CD14-positive monocyte (primary cell): Measurements from ENCODE around the gene TNFRSF1A. TPM values are rescaled to one million over a fixed set of nuclear protein-coding genes. Genes with fewer than 3 reads are reported as not detected.

Experiments
- DNase-seq, 3 donors: peaks; one replicate each; pipeline ENCODE4 v3.0.0-alpha.2; 2011 to 2022
- H2AFZ ChIP-seq: 2 replicates; pipeline ENCODE4 v1.6.0; 2012; ENCODE audit warnings: mild to moderate bottlenecking, low read depth, low read length, inconsistent platforms; ENCODE audit not compliant: insufficient read depth, poor library complexity, severe bottlenecking
- H3K27ac ChIP-seq, 2 donors: 1 replicate in 1 of 2; 2 replicates in 1 of 2; pipeline ENCODE4 v1.5.1; 2012 to 2013; ENCODE audit warnings: low read length in 2 of 2, control low read depth in 1 of 2, inconsistent platforms in 1 of 2, low read depth in 1 of 2, mild to moderate bottlenecking in 1 of 2
- H3K27me3 ChIP-seq, 2 donors: one replicate each; pipeline versions ENCODE4 v1.6.0 to v1.6.1; 2011 to 2013; ENCODE audit warnings: low read length in 2 of 2; ENCODE audit not compliant: control insufficient read depth in 2 of 2, insufficient read depth in 2 of 2
- H3K36me3 ChIP-seq, 2 donors: replicated peaks in 1 of 2; 1 replicate in 1 of 2; 2 replicates in 1 of 2; pipeline versions ENCODE4 v1.5.1 to v1.6.1; 2012 to 2013; ENCODE audit warnings: low read length in 2 of 2, control low read depth in 1 of 2, inconsistent platforms in 1 of 2, mild to moderate bottlenecking in 1 of 2; ENCODE audit not compliant: insufficient read depth in 2 of 2, control insufficient read depth in 1 of 2
- H3K4me1 ChIP-seq, 2 donors: 1 replicate in 1 of 2; 2 replicates in 1 of 2; pipeline versions ENCODE4 v1.5.1 to v1.6.1; 2012 to 2013; ENCODE audit warnings: low read length in 2 of 2, control low read depth in 1 of 2, inconsistent platforms in 1 of 2, mild to moderate bottlenecking in 1 of 2, moderate library complexity in 1 of 2; ENCODE audit not compliant: insufficient read depth in 2 of 2, control insufficient read depth in 1 of 2
- H3K4me2 ChIP-seq: replicated peaks from 2 replicates; pipeline ENCODE3; 2012; ENCODE audit warnings: low read length, moderate library complexity, mild to moderate bottlenecking; ENCODE audit not compliant: poor library complexity, severe bottlenecking; ENCODE audit errors: extremely low read depth
- H3K4me3 ChIP-seq, 3 experiments: fragments of 200-600 bp in 1 of 3; sonication (generic) in 1 of 3; replicated peaks in 1 of 3; 1 replicate in 2 of 3; 2 replicates in 1 of 3; pipeline ENCODE4 v1.5.1; 2011 to 2013; ENCODE audit warnings: low read length in 3 of 3, mild to moderate bottlenecking in 3 of 3, control low read depth in 2 of 3, low read depth in 2 of 3, inconsistent platforms in 1 of 3, moderate library complexity in 1 of 3
- H3K79me2 ChIP-seq: 2 replicates; pipeline ENCODE4 v1.6.0; 2012; ENCODE audit warnings: mild to moderate bottlenecking, control low read depth, inconsistent platforms, low read length, moderate library complexity; ENCODE audit not compliant: insufficient read depth
- H3K9ac ChIP-seq: 2 replicates; pipeline ENCODE4 v1.6.0; 2017; ENCODE audit warnings: low read length, mild to moderate bottlenecking; ENCODE audit not compliant: insufficient read depth, poor library complexity, severe bottlenecking
- H3K9me3 ChIP-seq, 2 donors: replicated peaks in 1 of 2; 1 replicate in 1 of 2; 2 replicates in 1 of 2; pipeline versions ENCODE4 v1.5.1 to v1.6.1; 2012 to 2013; ENCODE audit warnings: low read length in 2 of 2, control low read depth in 1 of 2; ENCODE audit not compliant: control insufficient read depth in 1 of 2, insufficient read depth in 1 of 2
- H4K20me1 ChIP-seq: 2 replicates; pipeline ENCODE4 v1.6.0; 2012; ENCODE audit warnings: mild to moderate bottlenecking, low read length, control low read depth, moderate library complexity; ENCODE audit not compliant: insufficient read depth
- H3K27ac Mint-ChIP-seq, 7 donors: one replicate each; pipeline ENCODE4 v1.8.0; 2020; ENCODE audit warnings: mild to moderate bottlenecking in 7 of 7, mixed read lengths in 7 of 7, moderate library complexity in 6 of 7, inconsistent platforms in 2 of 7
- H3K27me3 Mint-ChIP-seq, 3 donors: one replicate each; pipeline ENCODE4 v1.8.0; 2021 to 2022; ENCODE audit warnings: low read depth in 3 of 3, mild to moderate bottlenecking in 3 of 3, mixed read lengths in 3 of 3, moderate library complexity in 3 of 3, inconsistent platforms in 1 of 3
- H3K36me3 Mint-ChIP-seq, 2 donors: one replicate each; pipeline ENCODE4 v1.8.0; 2020; ENCODE audit warnings: mixed read lengths in 2 of 2, inconsistent platforms in 1 of 2, mild to moderate bottlenecking in 1 of 2
- H3K4me1 Mint-ChIP-seq: one replicate; pipeline ENCODE4 v1.8.0; 2020; ENCODE audit warnings: mild to moderate bottlenecking, mixed read lengths
- H3K4me3 Mint-ChIP-seq, 2 donors: one replicate each; pipeline ENCODE4 v1.8.0; 2020; ENCODE audit warnings: mild to moderate bottlenecking in 2 of 2, mixed read lengths in 2 of 2, moderate library complexity in 1 of 2
- H3K9me3 Mint-ChIP-seq, 7 donors: one replicate each; pipeline ENCODE4 v1.8.0; 2020 to 2022; ENCODE audit warnings: mixed read lengths in 7 of 7, mild to moderate bottlenecking in 6 of 7, moderate library complexity in 6 of 7, inconsistent platforms in 2 of 7
- WGBS: methylation state at CpG from one replicate; pipeline ENCODE4 v1.1.5; 2013; ENCODE audit warnings: missing lambda C conversion rate; ENCODE audit not compliant: insufficient coverage; 5-methylcytosine and 5-hydroxymethylcytosine counted together
- intact Hi-C, 2 donors: fragments of 100-400 bp; cut with micrococcal nuclease; formaldehyde crosslinking; loops; one replicate each; pipeline versions ENCODE4 v1.15.0 to v1.15.1; 2023
- polyA plus RNA-seq, 3 donors: library from polyadenylated mRNA; depleted of rRNA in 1 of 3; unstranded in 2 of 3; stranded (reverse) in 1 of 3; fragments of 300-500 nt in 2 of 3; fragments of >200 nt in 1 of 3; fragmentation: Illumina TruSeq in 2 of 3; gene quantifications; 1 replicate in 2 of 3; 2 replicates in 1 of 3; pipeline ENCODE4 v1.2.3, GENCODE V29; 2012 to 2021
- TF ChIP-seq, protein P1 (sequence below): fragments of 200-600 bp; IDR thresholded peaks from one replicate; pipeline ENCODE4 v1.8.0; 2022; ENCODE audit warnings: antibody characterized with exemption, mild to moderate bottlenecking

TNFRSF1A gene
- polyA plus RNA-seq, 3 donors: 108 to 157 (median 152) TPM

DNA sequence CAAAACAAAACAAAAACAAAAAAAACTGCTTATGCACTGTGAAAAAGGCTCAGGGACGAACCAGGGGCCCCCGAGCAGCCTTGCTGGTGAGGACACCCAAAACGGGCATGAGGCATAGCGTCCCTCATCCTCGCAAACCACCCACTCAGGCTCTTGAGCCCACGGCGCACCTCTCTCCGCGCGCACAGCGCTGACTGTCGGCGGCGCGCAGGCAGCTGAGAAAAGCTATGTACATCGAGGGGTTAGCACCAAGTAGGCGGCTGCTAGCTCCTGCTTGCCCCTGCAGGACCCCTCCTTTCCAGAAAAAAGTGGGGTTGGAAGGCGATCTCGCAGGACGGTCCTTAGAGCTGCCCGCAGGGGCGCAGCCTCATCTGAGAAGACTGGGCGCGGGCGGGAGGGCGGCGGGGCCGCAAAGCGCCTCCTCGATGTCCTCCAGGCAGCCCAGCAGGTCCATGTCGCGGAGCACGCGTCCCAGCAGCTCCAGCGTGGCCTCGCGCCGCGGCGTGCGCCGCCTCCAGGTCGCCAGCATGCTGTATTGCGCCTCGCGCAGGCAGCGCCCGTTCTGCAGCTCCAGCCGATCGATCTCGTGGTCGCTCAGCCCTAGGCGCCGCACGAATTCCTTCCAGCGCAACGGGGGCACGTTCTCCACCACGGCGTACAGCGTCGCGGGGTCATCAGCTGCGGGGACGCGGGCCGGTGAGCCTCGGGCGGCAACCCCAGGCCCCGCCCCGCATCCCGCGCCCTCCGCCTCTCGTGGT, 12.8 kb downstream of the TNFRSF1A start:
- Mint-ChIP-seq H3K4me3 (no peak overlapping the region), H3K36me3 (peaks cover 63 to 67% of the 10 kb centered on the region in 2 donors), H3K27me3 (peaks cover 0 to 1% (median 0%) of the 10 kb centered on the region in 3 donors), H3K4me1 (peaks cover 67% of the 10 kb centered on the region), H3K27ac (no peak overlapping the region), H3K9me3 (no peaks in the 10 kb centered on the region)
- H3K4me1 ChIP-seq: peaks cover 59 to 77% of the 10 kb centered on the region in 2 donors
- H3K4me2 ChIP-seq: no peak overlapping the region
- DNase-seq: no peak
- no peak overlapping the region for H3K4me3 ChIP-seq
- no peak overlapping the region for H3K9ac ChIP-seq
- peaks cover 100% of the 10 kb centered on the region for H4K20me1 ChIP-seq
- TF ChIP-seq, protein P1, sequence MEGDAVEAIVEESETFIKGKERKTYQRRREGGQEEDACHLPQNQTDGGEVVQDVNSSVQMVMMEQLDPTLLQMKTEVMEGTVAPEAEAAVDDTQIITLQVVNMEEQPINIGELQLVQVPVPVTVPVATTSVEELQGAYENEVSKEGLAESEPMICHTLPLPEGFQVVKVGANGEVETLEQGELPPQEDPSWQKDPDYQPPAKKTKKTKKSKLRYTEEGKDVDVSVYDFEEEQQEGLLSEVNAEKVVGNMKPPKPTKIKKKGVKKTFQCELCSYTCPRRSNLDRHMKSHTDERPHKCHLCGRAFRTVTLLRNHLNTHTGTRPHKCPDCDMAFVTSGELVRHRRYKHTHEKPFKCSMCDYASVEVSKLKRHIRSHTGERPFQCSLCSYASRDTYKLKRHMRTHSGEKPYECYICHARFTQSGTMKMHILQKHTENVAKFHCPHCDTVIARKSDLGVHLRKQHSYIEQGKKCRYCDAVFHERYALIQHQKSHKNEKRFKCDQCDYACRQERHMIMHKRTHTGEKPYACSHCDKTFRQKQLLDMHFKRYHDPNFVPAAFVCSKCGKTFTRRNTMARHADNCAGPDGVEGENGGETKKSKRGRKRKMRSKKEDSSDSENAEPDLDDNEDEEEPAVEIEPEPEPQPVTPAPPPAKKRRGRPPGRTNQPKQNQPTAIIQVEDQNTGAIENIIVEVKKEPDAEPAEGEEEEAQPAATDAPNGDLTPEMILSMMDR: no peak
- H2AFZ ChIP-seq: no peak overlapping the region
- H3K9me3 ChIP-seq: no peaks in the 10 kb centered on the region
- peaks cover 60% of the 10 kb centered on the region for H3K79me2 ChIP-seq
- H3K27me3 ChIP-seq: no peaks in the 10 kb centered on the region
- 95% methylated on average over 69 of the region's 75 CpGs for WGBS
- H3K36me3 ChIP-seq: peaks cover 66 to 76% of the 10 kb centered on the region in 2 donors
- peak overlapping the region in 1 of 2 donors; percentile 42 for H3K27ac ChIP-seq
- intact Hi-C loops: no loop called here

DNA sequence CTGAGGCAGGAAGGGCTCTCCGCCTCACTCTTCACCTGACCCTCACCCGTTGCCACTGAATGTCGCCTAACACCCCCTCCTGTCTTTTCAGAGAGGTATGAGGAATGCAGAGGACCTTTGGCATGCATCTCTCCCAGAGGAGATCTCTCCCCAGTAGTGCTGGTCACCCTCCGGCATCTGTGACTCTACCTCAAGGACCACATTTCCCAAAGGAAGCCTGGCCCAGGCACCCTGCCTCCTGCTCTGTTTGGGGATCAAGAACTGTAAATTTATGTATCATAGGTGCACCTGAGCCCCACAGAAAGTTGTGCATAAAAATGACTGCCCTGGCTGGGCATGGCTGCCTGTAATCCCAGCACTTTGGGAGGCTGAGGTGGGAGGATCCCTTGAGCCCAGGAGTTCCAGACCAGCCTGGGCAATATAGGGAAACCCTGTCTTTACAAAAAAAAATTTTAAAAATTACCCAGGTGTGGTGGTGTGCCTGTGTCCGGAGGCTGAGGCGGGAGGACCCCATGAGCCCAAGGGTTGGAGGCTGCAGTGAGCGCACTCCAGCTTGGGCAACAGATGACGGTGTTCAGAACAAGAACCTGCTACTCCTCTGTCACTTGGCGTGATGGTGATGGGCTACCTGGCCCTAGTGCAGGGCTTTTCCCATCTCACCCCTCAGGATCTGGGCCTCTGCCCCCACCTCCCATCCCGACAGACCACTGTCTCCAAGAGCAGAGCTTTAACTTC, 13.7 kb downstream of the TNFRSF1A start:
- intact Hi-C loops: no loop called here
- peaks cover 54 to 58% of the 10 kb centered on the region in 2 donors for H3K36me3 Mint-ChIP-seq
- Histone ChIP-seq H3K4me3 (no peak overlapping the region), H3K9me3 (no peaks in the 10 kb centered on the region), H4K20me1 (peaks cover 100% of the 10 kb centered on the region), H3K4me1 (peaks cover 58 to 77% of the 10 kb centered on the region in 2 donors), H3K79me2 (peaks cover 51% of the 10 kb centered on the region), H3K27ac (peak overlapping the region in 1 of 2 donors; percentile 42), H3K36me3 (peaks cover 57 to 67% of the 10 kb centered on the region in 2 donors), H3K27me3 (no peaks in the 10 kb centered on the region), H2AFZ (no peak overlapping the region), H3K4me2 (no peak overlapping the region), H3K9ac (no peak overlapping the region)
- peak overlapping the region in 5 of 7 donors; percentile 37 to 79 (median 60) for H3K27ac Mint-ChIP-seq
- WGBS: 95% methylated on average over 6 of the region's 10 CpGs
- DNase-seq: no peak
- H3K4me3 Mint-ChIP-seq: no peak overlapping the region
- no peaks in the 10 kb centered on the region for H3K9me3 Mint-ChIP-seq
- TF ChIP-seq, protein P1: no peak
- peaks cover 0 to 3% (median 0%) of the 10 kb centered on the region in 3 donors for H3K27me3 Mint-ChIP-seq
- H3K4me1 Mint-ChIP-seq: peaks cover 67% of the 10 kb centered on the region
